Gastrocnemius medialis (tissue), 4 donors: Measurements from ENCODE around the gene CHRNB4.

Source experiments
- CTCF ChIP-seq, 5 experiments: fragments of 450-650 bp in 3 of 5; fragments of 200-600 bp in 2 of 5; sonication (generic) in 2 of 5; IDR thresholded peaks in 4 of 5; conservative IDR thresholded peaks in 1 of 5; 1 replicate in 4 of 5; 2 replicates in 1 of 5; pipeline ENCODE4 v1.5.1; 2016 to 2019; ENCODE audit warnings: antibody characterized with exemption in 5 of 5, mild to moderate bottlenecking in 3 of 5, moderate library complexity in 3 of 5
- POLR2A ChIP-seq, 2 donors: fragments of 450-650 bp; IDR thresholded peaks; one replicate each; pipeline ENCODE4 v1.6.1; 2017; ENCODE audit warnings: antibody characterized with exemption in 2 of 2, mild to moderate bottlenecking in 2 of 2, moderate library complexity in 2 of 2

DNA sequence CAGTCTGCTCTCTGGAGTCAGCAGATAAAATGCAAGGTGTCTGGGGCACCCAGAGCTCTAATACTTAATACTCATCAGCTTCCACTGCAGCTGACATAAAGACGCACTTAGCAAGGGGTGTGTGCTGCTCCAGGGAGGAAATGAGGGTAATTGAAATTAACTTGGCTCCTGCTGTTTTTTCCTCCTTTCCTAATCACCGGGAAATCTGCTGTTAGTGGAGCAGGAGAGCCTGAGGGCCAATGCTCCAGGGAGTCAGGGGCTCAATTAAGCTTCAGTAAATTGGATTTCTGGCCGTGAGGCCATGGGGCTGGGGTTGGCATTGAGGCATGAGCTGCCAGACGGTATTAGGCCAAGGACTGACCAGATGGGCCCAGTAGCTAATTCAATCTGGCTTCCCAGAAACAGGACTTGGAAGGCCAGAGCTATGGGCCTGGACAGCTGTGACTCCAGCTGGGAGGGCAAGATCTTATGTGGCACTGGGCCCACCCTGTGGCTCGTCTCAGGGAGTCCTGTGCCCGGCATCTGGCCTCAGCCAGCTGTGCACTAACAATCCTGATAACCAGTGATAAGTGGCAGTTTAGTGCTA lies 30.7 kb upstream of the CHRNB4 start:
- TF ChIP-seq CTCF (IDR thresholded peaks at IDR 0.05 in 4 of 5, conservative IDR thresholded peaks at IDR 0.05 in 1 of 5) = no peak
- no peak for TF ChIP-seq POLR2A (IDR thresholded peaks at IDR 0.05)
